Measurements from ENCODE around the gene ABCC6. TPM values are rescaled to one million over a fixed set of nuclear protein-coding genes. Genes with fewer than 3 reads are reported as not detected.

ABCC6 gene
- total RNA-seq, 1 experiment from 2014 or later: 0.73 TPM

GRCh38 chr16:16124438-16124837, 98.9 kb downstream of the ABCC6 start:
- H3K36me3 ChIP-seq (ENCODE audit: low read depth, low read length): peaks cover 14% of the 10 kb centered on the region; the same call in 1 of the 2 replicates
- H3K9ac ChIP-seq (ENCODE audit: low read length): no peak overlapping the region
- H3K79me2 ChIP-seq (ENCODE audit: low read length): no peaks in the 10 kb centered on the region
- H3K4me2 ChIP-seq (ENCODE audit: low read length): no peak overlapping the region
- no TSS peak for BruUV-seq (replicated peaks)
- no peak for ATAC-seq
- no peak for DNase-seq
- ChIA-PET POLR2A (ENCODE audit: unreplicated experiment) (no interaction called here), CTCF (interaction anchor here (0.6 kb wide), 1 partner anchor 129 kb away, joined by 3 read pairs; no protein-coding TSS in a partner anchor)
- intact Hi-C loops (cut with micrococcal nuclease): no loop called here
- H4K20me1 ChIP-seq (ENCODE audit: low read length): no peaks in the 10 kb centered on the region
- no peak for TF ChIP-seq EZH2 (IDR thresholded peaks at IDR 0.05; ENCODE audit: low read length, unreplicated experiment)
- no peak for TF ChIP-seq CTCF (conservative IDR thresholded peaks at IDR 0.05; ENCODE audit: low read depth, low read length)
- no peak for TF ChIP-seq EZH2phosphoT487 (IDR thresholded peaks at IDR 0.05; ENCODE audit: borderline replicate concordance, low read length)
- no peaks in the 10 kb centered on the region for H3K9me2 ChIP-seq (replicated peaks; ENCODE audit: low read length)
- H3K27ac ChIP-seq (ENCODE audit: low read length): no peak overlapping the region
- no peak overlapping the region for H3K4me3 ChIP-seq (ENCODE audit: low read length)
- H3F3A ChIP-seq (ENCODE audit: low read length, unreplicated experiment): no peaks in the 10 kb centered on the region
- no peak overlapping the region for H2AFZ ChIP-seq (ENCODE audit: low read length)
- H3K9me3 ChIP-seq (ENCODE audit: low read length): no peaks in the 10 kb centered on the region
- no peaks in the 10 kb centered on the region for H3K27me3 ChIP-seq (ENCODE audit: low read length)
- H3K4me1 ChIP-seq (ENCODE audit: insufficient read depth, low read length): no peaks in the 10 kb centered on the region

- no TSS peak for BruUV-seq (replicated peaks)
- Histone ChIP-seq H3K79me2 (ENCODE audit: low read length) (no peaks in the 10 kb centered on the region), H3K4me3 (ENCODE audit: low read length) (no peak overlapping the region), H3K9me2 (replicated peaks; ENCODE audit: low read length) (no peaks in the 10 kb centered on the region), H3K4me2 (ENCODE audit: low read length) (no peak overlapping the region), H3K9me3 (ENCODE audit: low read length) (no peaks in the 10 kb centered on the region), H3K27me3 (ENCODE audit: low read length) (no peaks in the 10 kb centered on the region), H3K36me3 (ENCODE audit: low read depth, low read length) (peaks cover 27% of the 10 kb centered on the region), H4K20me1 (ENCODE audit: low read length) (no peaks in the 10 kb centered on the region), H3K4me1 (ENCODE audit: insufficient read depth, low read length) (no peaks in the 10 kb centered on the region), H3K9ac (ENCODE audit: low read length) (no peak overlapping the region), H3K27ac (ENCODE audit: low read length) (no peak overlapping the region), H2AFZ (ENCODE audit: low read length) (no peak overlapping the region), H3F3A (ENCODE audit: low read length, unreplicated experiment) (no peaks in the 10 kb centered on the region)
- intact Hi-C loops (cut with micrococcal nuclease): no loop called here
- ATAC-seq: no peak
- ChIA-PET POLR2A (ENCODE audit: unreplicated experiment) (no interaction called here), CTCF (no interaction called here)
- TF ChIP-seq EZH2phosphoT487 (IDR thresholded peaks at IDR 0.05; ENCODE audit: borderline replicate concordance, low read length): no peak
- no peak for TF ChIP-seq EZH2 (IDR thresholded peaks at IDR 0.05; ENCODE audit: low read length, unreplicated experiment)
- TF ChIP-seq CTCF (conservative IDR thresholded peaks at IDR 0.05; ENCODE audit: low read depth, low read length): no peak
- DNase-seq: no peak
Measured at GRCh38 chr16:16122264-16122663, 101.0 kb downstream of the ABCC6 start.

GRCh38 chr16:16121185-16121727, 102.0 kb downstream of the ABCC6 start:
- DNase-seq (no peak), ATAC-seq (no peak)
- Histone ChIP-seq H3K4me2 (ENCODE audit: low read length) (no peak overlapping the region), H3K27ac (ENCODE audit: low read length) (no peak overlapping the region), H3F3A (ENCODE audit: low read length, unreplicated experiment) (no peaks in the 10 kb centered on the region), H4K20me1 (ENCODE audit: low read length) (no peaks in the 10 kb centered on the region), H3K79me2 (ENCODE audit: low read length) (no peaks in the 10 kb centered on the region), H3K4me1 (ENCODE audit: insufficient read depth, low read length) (no peaks in the 10 kb centered on the region), H3K9me2 (replicated peaks; ENCODE audit: low read length) (no peaks in the 10 kb centered on the region), H3K27me3 (ENCODE audit: low read length) (no peaks in the 10 kb centered on the region), H3K9ac (ENCODE audit: low read length) (no peak overlapping the region), H3K4me3 (ENCODE audit: low read length) (no peak overlapping the region), H3K9me3 (ENCODE audit: low read length) (no peaks in the 10 kb centered on the region), H2AFZ (ENCODE audit: low read length) (no peak overlapping the region), H3K36me3 (ENCODE audit: low read depth, low read length) (peaks cover 32% of the 10 kb centered on the region)
- CTCF ChIA-PET: no interaction called here
- no TSS peak for BruUV-seq (replicated peaks)
- POLR2A ChIA-PET (ENCODE audit: unreplicated experiment): no interaction called here
- intact Hi-C loops (cut with micrococcal nuclease): no loop called here
- TF ChIP-seq EZH2phosphoT487 (IDR thresholded peaks at IDR 0.05; ENCODE audit: borderline replicate concordance, low read length) (no peak), CTCF (conservative IDR thresholded peaks at IDR 0.05; ENCODE audit: low read depth, low read length) (no peak), EZH2 (IDR thresholded peaks at IDR 0.05; ENCODE audit: low read length, unreplicated experiment) (no peak)

All from PC-3 (cell line).